SK-N-SH (cell line): ENCODE data around the gene STK35. TPM values are rescaled to one million over a fixed set of nuclear protein-coding genes. Genes with fewer than 3 reads are reported as not detected.

Experiments used
- CTCF ChIA-PET: fragments of 300-600, 350-600 bp; formaldehyde crosslinking; extraction: SDS; loops from one replicate; lab custom pipeline; 2021; lab: Yijun Ruan, JAX
- POLR2A ChIA-PET: fragments of 350-600 bp; sonication (Branson Sonifier 250); formaldehyde crosslinking; extraction: SDS; loops from one replicate; lab custom pipeline; 2020; ENCODE audit warnings: antibody characterized with exemption, inconsistent platforms; lab: Yijun Ruan, JAX
- DNase-seq: peaks from one replicate; pipeline ENCODE4 v3.0.0; 2012
- H2AFZ ChIP-seq: fragments of 200-600 bp; sonication (generic); 2 replicates; pipeline ENCODE4 v1.8.1; 2016; ENCODE audit warnings: antibody characterized with exemption, mild to moderate bottlenecking, low read depth
- H3F3A ChIP-seq: fragments of 200-600 bp; sonication (generic); replicated peaks from 2 replicates; pipeline ENCODE3; 2016; ENCODE audit warnings: antibody characterized with exemption, mild to moderate bottlenecking; ENCODE audit not compliant: insufficient read depth
- H3K27ac ChIP-seq, 2 experiments: fragments of 200-500 bp in 1 of 2; fragments of 200-600 bp in 1 of 2; sonication (Bioruptor generic) in 1 of 2; sonication (generic), shearing (Covaris generic) in 1 of 2; 2 replicates each; pipeline versions ENCODE4 v1.5.1 to v1.6.1; 2014 to 2016; ENCODE audit warnings: low read depth in 2 of 2, inconsistent platforms in 1 of 2, low read length in 1 of 2, mild to moderate bottlenecking in 1 of 2, mixed read lengths in 1 of 2
- H3K27me3 ChIP-seq: fragments of 200-600 bp; sonication (generic), shearing (Covaris generic); 2 replicates; pipeline ENCODE4 v1.6.1; 2016; ENCODE audit warnings: mixed run types; ENCODE audit not compliant: insufficient read depth
- H3K36me3 ChIP-seq, 2 experiments: fragments of 200-500 bp in 1 of 2; fragments of 200-600 bp in 1 of 2; sonication (Bioruptor generic) in 1 of 2; sonication (generic) in 1 of 2; replicated peaks in 1 of 2; 2 replicates each; pipeline versions ENCODE3 to v1.5.1; 2014 to 2016; ENCODE audit warnings: low read length in 1 of 2, mild to moderate bottlenecking in 1 of 2; ENCODE audit not compliant: insufficient read depth in 2 of 2, control insufficient read depth in 1 of 2
- H3K4me1 ChIP-seq, 2 experiments: fragments of 200-500 bp in 1 of 2; fragments of 200-600 bp in 1 of 2; sonication (Bioruptor generic) in 1 of 2; sonication (generic), shearing (Covaris generic) in 1 of 2; 2 replicates each; pipeline versions ENCODE4 v1.5.1 to v1.6.1; 2014 to 2016; ENCODE audit warnings: low read depth in 1 of 2, low read length in 1 of 2, mixed run types in 1 of 2; ENCODE audit not compliant: insufficient read depth in 2 of 2, control insufficient read depth in 1 of 2
- H3K4me2 ChIP-seq: fragments of 200-600 bp; sonication (generic), shearing (Covaris generic); 2 replicates; pipeline ENCODE4 v1.6.1; 2017; ENCODE audit warnings: mixed run types
- H3K4me3 ChIP-seq, 2 experiments: fragments of 200-500 bp in 1 of 2; fragments of 200-600 bp in 1 of 2; sonication (Bioruptor generic) in 1 of 2; sonication (generic), shearing (Covaris generic) in 1 of 2; 2 replicates each; pipeline versions ENCODE4 v1.5.1 to v1.8.1; 2014 to 2016; ENCODE audit warnings: low read depth in 2 of 2, inconsistent platforms in 1 of 2, low read length in 1 of 2, mild to moderate bottlenecking in 1 of 2, mixed read lengths in 1 of 2, moderate library complexity in 1 of 2
- H3K79me2 ChIP-seq: fragments of 200-600 bp; sonication (generic); 2 replicates; pipeline ENCODE4 v1.8.1; 2017; ENCODE audit warnings: mild to moderate bottlenecking; ENCODE audit not compliant: insufficient read depth
- H3K9ac ChIP-seq: fragments of 200-600 bp; sonication (generic); 2 replicates; pipeline ENCODE4 v1.6.1; 2017; ENCODE audit warnings: mixed run types
- H3K9me2 ChIP-seq: fragments of 200-600 bp; sonication (generic); 2 replicates; pipeline ENCODE4 v1.6.1; 2017; ENCODE audit warnings: mixed run types
- H3K9me3 ChIP-seq: fragments of 200-600 bp; sonication (generic); 2 replicates; pipeline ENCODE4 v1.6.1; 2017; ENCODE audit warnings: mixed run types, mild to moderate bottlenecking, moderate library complexity
- H4K20me1 ChIP-seq: fragments of 200-600 bp; sonication (generic); 2 replicates; pipeline ENCODE4 v1.6.1; 2017; ENCODE audit warnings: mild to moderate bottlenecking, mixed run types; ENCODE audit not compliant: insufficient read depth
- FOSL2 ChIP-seq: IDR thresholded peaks from 2 replicates; pipeline ENCODE4 v1.4.0; 2012; ENCODE audit warnings: low read depth, mild to moderate bottlenecking, moderate library complexity, borderline replicate concordance
- JUND ChIP-seq: IDR thresholded peaks from 2 replicates; pipeline ENCODE4 v1.4.0; 2012
- MEF2A ChIP-seq: IDR thresholded peaks from 2 replicates; pipeline ENCODE4 v1.4.0; 2012; ENCODE audit warnings: low read depth, borderline replicate concordance
- RXRA ChIP-seq: IDR thresholded peaks from 2 replicates; pipeline ENCODE4 v1.4.0; 2012; ENCODE audit warnings: low read depth, mild to moderate bottlenecking, borderline replicate concordance
- SMC3 ChIP-seq: IDR thresholded peaks from 2 replicates; pipeline ENCODE4 v1.6.1; 2012; ENCODE audit warnings: low read depth, low read length, improper control_type of control experiment
- TCF12 ChIP-seq: IDR thresholded peaks from 2 replicates; pipeline ENCODE4 v1.4.0; 2012
- TEAD4 ChIP-seq: IDR thresholded peaks from 2 replicates; pipeline ENCODE4 v1.4.0; 2012; ENCODE audit warnings: mild to moderate bottlenecking, borderline replicate concordance; ENCODE audit not compliant: insufficient read depth
- WGBS: methylation state at CpG from one replicate; pipeline ENCODE4 v1.1.6; 2017; ENCODE audit warnings: low lambda C conversion rate; 5-methylcytosine and 5-hydroxymethylcytosine counted together
- polyA plus RNA-seq, 3 experiments: library from polyadenylated mRNA; depleted of rRNA; stranded (reverse); fragments of >200 nt; gene quantifications; 2 replicates each; pipeline ENCODE4 v1.2.3, GENCODE V29; 2012
- TF ChIP-seq, protein P1 (sequence below): IDR thresholded peaks from 2 replicates; pipeline ENCODE4 v1.4.0; 2012; ENCODE audit warnings: low read depth
- TF ChIP-seq, protein P2 (sequence below): IDR thresholded peaks from 2 replicates; pipeline ENCODE4 v1.4.0; 2012; ENCODE audit warnings: low read depth, borderline replicate concordance
- TF ChIP-seq, protein P3 (sequence below): fragments of 200-600 bp; sonication (generic); IDR thresholded peaks from 2 replicates; pipeline ENCODE4 v1.6.1; 2017; ENCODE audit warnings: antibody characterized with exemption, mild to moderate bottlenecking, moderate library complexity
- TF ChIP-seq, protein P4 (sequence below): fragments of 150-350 bp; IDR thresholded peaks from 2 replicates; pipeline ENCODE4 v1.6.1; 2016; ENCODE audit warnings: mild to moderate bottlenecking, low read depth, low read length
- TF ChIP-seq, protein P5 (sequence below): IDR thresholded peaks from 2 replicates; pipeline ENCODE4; 2012

Gene STK35
- polyA plus RNA-seq, 1 of the 3 experiments (the other 2 are of a cell fraction): 6.7 TPM

DNA sequence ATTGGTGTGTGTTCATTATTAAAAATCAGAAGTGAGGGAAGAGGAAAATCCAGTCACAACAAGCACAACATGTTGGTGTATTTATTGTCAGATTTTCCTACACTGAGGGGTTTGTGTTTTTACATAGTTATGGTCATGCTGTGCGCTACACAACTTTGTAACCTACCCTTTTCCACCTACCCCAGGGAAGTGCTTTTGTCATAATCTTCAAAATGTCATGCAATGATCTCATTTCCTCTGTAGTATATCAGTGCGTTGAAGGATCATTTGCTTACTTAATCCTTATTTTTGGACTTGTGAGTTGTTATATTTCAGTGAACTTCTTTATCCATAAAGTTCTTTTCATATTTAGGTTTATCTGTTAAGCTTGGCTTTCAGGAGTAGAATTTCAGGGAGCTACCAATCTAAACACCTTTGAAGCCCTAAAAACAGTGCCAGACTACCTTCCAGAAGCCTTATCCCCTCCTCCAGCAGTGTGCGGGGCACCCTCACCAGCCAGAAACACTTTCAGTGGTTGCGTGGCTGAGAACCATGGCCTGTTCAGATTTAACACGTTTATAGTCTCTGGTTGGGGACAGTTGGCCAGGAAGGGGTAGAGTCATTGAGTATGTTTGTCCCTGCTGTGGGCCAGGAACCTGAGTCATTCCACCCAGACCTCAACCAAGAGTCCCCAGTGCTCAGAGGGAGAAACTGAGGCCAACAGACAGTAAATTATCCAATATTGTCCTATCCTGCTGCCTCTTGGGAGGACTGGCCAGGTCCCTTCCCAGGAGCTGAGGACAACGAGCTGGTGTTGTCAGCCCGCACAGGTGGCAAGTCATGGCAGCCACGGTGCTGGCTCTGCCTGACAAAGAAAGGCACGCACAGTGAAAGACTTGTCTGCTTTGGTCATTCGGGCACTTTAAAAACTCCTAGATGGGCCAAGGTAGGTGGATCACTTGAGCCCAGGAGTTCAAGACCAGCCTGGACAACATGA, 40.3 kb downstream of the STK35 start:
- Histone ChIP-seq H3K9me3 (no peaks in the 10 kb centered on the region), H3F3A (peaks cover 6% of the 10 kb centered on the region), H3K36me3 (peaks cover 0 to 27% of the 10 kb centered on the region in 2 experiments), H4K20me1 (peaks cover 29% of the 10 kb centered on the region), H3K4me3 (no peak overlapping the region), H3K4me1 (peaks cover 10 to 21% of the 10 kb centered on the region in 2 experiments; a peak in 3 of 4 replicates), H3K27me3 (no peaks in the 10 kb centered on the region), H3K9me2 (no peaks in the 10 kb centered on the region), H3K79me2 (peaks cover 56% of the 10 kb centered on the region), H2AFZ (no peak overlapping the region), H3K27ac (no peak overlapping the region), H3K9ac (no peak overlapping the region), H3K4me2 (no peak overlapping the region)
- CTCF ChIA-PET: interaction anchor here (1.6 kb wide), 2 partner anchors 31 to 365 kb away, joined by 4 read pairs; no protein-coding TSS in a partner anchor
- no peak for DNase-seq
- POLR2A ChIA-PET: no interaction called here
- TF ChIP-seq, protein P1, sequence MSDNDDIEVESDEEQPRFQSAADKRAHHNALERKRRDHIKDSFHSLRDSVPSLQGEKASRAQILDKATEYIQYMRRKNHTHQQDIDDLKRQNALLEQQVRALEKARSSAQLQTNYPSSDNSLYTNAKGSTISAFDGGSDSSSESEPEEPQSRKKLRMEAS: no peak
- no peak for TF ChIP-seq FOSL2
- TF ChIP-seq, protein P2, sequence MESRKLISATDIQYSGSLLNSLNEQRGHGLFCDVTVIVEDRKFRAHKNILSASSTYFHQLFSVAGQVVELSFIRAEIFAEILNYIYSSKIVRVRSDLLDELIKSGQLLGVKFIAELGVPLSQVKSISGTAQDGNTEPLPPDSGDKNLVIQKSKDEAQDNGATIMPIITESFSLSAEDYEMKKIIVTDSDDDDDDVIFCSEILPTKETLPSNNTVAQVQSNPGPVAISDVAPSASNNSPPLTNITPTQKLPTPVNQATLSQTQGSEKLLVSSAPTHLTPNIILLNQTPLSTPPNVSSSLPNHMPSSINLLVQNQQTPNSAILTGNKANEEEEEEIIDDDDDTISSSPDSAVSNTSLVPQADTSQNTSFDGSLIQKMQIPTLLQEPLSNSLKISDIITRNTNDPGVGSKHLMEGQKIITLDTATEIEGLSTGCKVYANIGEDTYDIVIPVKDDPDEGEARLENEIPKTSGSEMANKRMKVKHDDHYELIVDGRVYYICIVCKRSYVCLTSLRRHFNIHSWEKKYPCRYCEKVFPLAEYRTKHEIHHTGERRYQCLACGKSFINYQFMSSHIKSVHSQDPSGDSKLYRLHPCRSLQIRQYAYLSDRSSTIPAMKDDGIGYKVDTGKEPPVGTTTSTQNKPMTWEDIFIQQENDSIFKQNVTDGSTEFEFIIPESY: no peak
- no peak for TF ChIP-seq JUND
- no peak for TF ChIP-seq SMC3
- no peak for TF ChIP-seq RXRA
- no peak for TF ChIP-seq TEAD4
- TF ChIP-seq, protein P3, sequence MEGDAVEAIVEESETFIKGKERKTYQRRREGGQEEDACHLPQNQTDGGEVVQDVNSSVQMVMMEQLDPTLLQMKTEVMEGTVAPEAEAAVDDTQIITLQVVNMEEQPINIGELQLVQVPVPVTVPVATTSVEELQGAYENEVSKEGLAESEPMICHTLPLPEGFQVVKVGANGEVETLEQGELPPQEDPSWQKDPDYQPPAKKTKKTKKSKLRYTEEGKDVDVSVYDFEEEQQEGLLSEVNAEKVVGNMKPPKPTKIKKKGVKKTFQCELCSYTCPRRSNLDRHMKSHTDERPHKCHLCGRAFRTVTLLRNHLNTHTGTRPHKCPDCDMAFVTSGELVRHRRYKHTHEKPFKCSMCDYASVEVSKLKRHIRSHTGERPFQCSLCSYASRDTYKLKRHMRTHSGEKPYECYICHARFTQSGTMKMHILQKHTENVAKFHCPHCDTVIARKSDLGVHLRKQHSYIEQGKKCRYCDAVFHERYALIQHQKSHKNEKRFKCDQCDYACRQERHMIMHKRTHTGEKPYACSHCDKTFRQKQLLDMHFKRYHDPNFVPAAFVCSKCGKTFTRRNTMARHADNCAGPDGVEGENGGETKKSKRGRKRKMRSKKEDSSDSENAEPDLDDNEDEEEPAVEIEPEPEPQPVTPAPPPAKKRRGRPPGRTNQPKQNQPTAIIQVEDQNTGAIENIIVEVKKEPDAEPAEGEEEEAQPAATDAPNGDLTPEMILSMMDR: no peak
- TF ChIP-seq, protein P4, sequence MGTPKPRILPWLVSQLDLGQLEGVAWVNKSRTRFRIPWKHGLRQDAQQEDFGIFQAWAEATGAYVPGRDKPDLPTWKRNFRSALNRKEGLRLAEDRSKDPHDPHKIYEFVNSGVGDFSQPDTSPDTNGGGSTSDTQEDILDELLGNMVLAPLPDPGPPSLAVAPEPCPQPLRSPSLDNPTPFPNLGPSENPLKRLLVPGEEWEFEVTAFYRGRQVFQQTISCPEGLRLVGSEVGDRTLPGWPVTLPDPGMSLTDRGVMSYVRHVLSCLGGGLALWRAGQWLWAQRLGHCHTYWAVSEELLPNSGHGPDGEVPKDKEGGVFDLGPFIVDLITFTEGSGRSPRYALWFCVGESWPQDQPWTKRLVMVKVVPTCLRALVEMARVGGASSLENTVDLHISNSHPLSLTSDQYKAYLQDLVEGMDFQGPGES: no peak
- no peak for TF ChIP-seq MEF2A
- TF ChIP-seq TCF12: no peak
- TF ChIP-seq, protein P5, sequence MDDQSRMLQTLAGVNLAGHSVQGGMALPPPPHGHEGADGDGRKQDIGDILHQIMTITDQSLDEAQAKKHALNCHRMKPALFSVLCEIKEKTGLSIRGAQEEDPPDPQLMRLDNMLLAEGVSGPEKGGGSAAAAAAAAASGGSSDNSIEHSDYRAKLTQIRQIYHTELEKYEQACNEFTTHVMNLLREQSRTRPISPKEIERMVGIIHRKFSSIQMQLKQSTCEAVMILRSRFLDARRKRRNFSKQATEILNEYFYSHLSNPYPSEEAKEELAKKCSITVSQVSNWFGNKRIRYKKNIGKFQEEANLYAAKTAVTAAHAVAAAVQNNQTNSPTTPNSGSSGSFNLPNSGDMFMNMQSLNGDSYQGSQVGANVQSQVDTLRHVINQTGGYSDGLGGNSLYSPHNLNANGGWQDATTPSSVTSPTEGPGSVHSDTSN: no peak
- WGBS: 92% methylated on average over 9 of the region's 10 CpGs
